Keratinocyte (primary cell): ENCODE results near the gene NEURL1. TPM values are rescaled to one million over a fixed set of nuclear protein-coding genes. Genes with fewer than 3 reads are reported as not detected.

Experiments
- DNase-seq: peaks from one replicate; pipeline ENCODE4 v3.0.0-alpha.2; 2011; ENCODE audit warnings: low read depth, missing footprints, low spot score
- FAIRE-seq: peaks from 2 replicates; lab custom pipeline; 2011; peaks lifted over from hg19 to GRCh38; lab: Jason Lieb, UNC
- H2AFZ ChIP-seq: 2 replicates; pipeline ENCODE4 v1.6.0; 2012; ENCODE audit warnings: low read length, control low read depth, inconsistent platforms; ENCODE audit not compliant: control insufficient read depth
- H3K27ac ChIP-seq: 2 replicates; pipeline ENCODE4 v1.5.1; 2011; ENCODE audit warnings: low read length; ENCODE audit not compliant: control insufficient read depth, insufficient read depth
- H3K27me3 ChIP-seq: 3 replicates; pipeline ENCODE4 v1.6.0; 2011; ENCODE audit warnings: low read length; ENCODE audit not compliant: control insufficient read depth, insufficient read depth; ENCODE audit errors: extremely low read depth
- H3K36me3 ChIP-seq, 2 experiments: 2 replicates in 1 of 2; 3 replicates in 1 of 2; pipeline ENCODE4 v1.5.1; 2011; ENCODE audit warnings: low read length in 2 of 2, mild to moderate bottlenecking in 1 of 2; ENCODE audit not compliant: control insufficient read depth in 2 of 2, insufficient read depth in 2 of 2; ENCODE audit errors: extremely low read depth in 1 of 2
- H3K4me1 ChIP-seq: 3 replicates; pipeline ENCODE4 v1.5.1; 2011; ENCODE audit warnings: low read length; ENCODE audit not compliant: control insufficient read depth, insufficient read depth; ENCODE audit errors: extremely low read depth
- H3K4me2 ChIP-seq: 3 replicates; pipeline ENCODE4 v1.6.0; 2011; ENCODE audit warnings: low read depth, low read length; ENCODE audit not compliant: control insufficient read depth, insufficient read depth; ENCODE audit errors: extremely low read depth
- H3K4me3 ChIP-seq, 3 experiments: fragments of 200-600 bp in 1 of 3; sonication (generic) in 1 of 3; 2 replicates in 2 of 3; 3 replicates in 1 of 3; pipeline ENCODE4 v1.5.1; 2011 to 2016; ENCODE audit warnings: low read length in 3 of 3, mild to moderate bottlenecking in 3 of 3, control low read depth in 2 of 3, inconsistent platforms in 1 of 3, low read depth in 1 of 3, mixed read lengths in 1 of 3, mixed run types in 1 of 3, moderate library complexity in 1 of 3; ENCODE audit not compliant: control insufficient read depth in 2 of 3, insufficient read depth in 2 of 3; ENCODE audit errors: extremely low read depth in 1 of 3
- H3K79me2 ChIP-seq: 2 replicates; pipeline ENCODE4 v1.6.0; 2012; ENCODE audit warnings: low read length; ENCODE audit not compliant: control insufficient read depth, insufficient read depth
- H3K9ac ChIP-seq: 3 replicates; pipeline ENCODE4 v1.6.0; 2011; ENCODE audit warnings: low read length; ENCODE audit not compliant: control insufficient read depth, insufficient read depth; ENCODE audit errors: extremely low read depth
- H3K9me1 ChIP-seq: 3 replicates; pipeline ENCODE4 v1.6.0; 2011; ENCODE audit warnings: low read length; ENCODE audit not compliant: control insufficient read depth, insufficient read depth; ENCODE audit errors: extremely low read depth
- H3K9me3 ChIP-seq: 2 replicates; pipeline ENCODE4 v1.5.1; 2012; ENCODE audit warnings: low read depth, low read length; ENCODE audit not compliant: control insufficient read depth
- H4K20me1 ChIP-seq: 3 replicates; pipeline ENCODE4 v1.6.0; 2011; ENCODE audit warnings: low read length; ENCODE audit not compliant: control insufficient read depth, insufficient read depth; ENCODE audit errors: extremely low read depth
- CTCF ChIP-seq, 3 experiments: IDR thresholded peaks in 1 of 3; conservative IDR thresholded peaks in 1 of 3; optimal IDR thresholded peaks in 1 of 3; 2 replicates in 2 of 3; 3 replicates in 1 of 3; pipeline versions ENCODE3 to v1.5.1; 2011; ENCODE audit warnings: low read length in 3 of 3, mild to moderate bottlenecking in 3 of 3, moderate library complexity in 2 of 3, control low read depth in 1 of 3, inconsistent platforms in 1 of 3; ENCODE audit not compliant: insufficient read depth in 2 of 3; ENCODE audit errors: extremely low read depth in 1 of 3
- EZH2 ChIP-seq: IDR thresholded peaks from one replicate; pipeline ENCODE4 v1.6.1; 2012; ENCODE audit warnings: inconsistent platforms, mild to moderate bottlenecking, low read length, moderate library complexity
- dilution Hi-C: fragments of 300-500 bp; cut with MboI; formaldehyde crosslinking; loops from one replicate; pipeline ENCODE4 v1.7.0; 2020; ENCODE audit warnings: low sequenced_read_pairs; ENCODE audit not compliant: extremely low pct_ligation_motif_present
- polyA plus RNA-seq, 5 experiments: library from polyadenylated mRNA; depleted of rRNA in 3 of 5; stranded (reverse) in 3 of 5; stranded (forward) in 1 of 5; unstranded in 1 of 5; fragments of >200 nt; gene quantifications; 1 replicate in 1 of 5; 2 replicates in 3 of 5; 3 replicates in 1 of 5; pipeline versions ENCODE4 v1.2.1 to v1.2.3, GENCODE V29; 2011 to 2012; ENCODE audit warnings: missing spikeins in 2 of 5, low read depth in 1 of 5, low replicate concordance in 1 of 5

Gene NEURL1
- polyA plus RNA-seq, 1 donor (not counting 4 experiments of a cell fraction or from before 2014, with no cell fraction given), result 0.03 TPM

- H3K79me2 ChIP-seq, result no peaks in the 10 kb centered on the region
- H3K4me2 ChIP-seq, result no peak within 1 kb of the TSS
- H4K20me1 ChIP-seq, result no peaks in the 10 kb centered on the region
- no peak within 1 kb of the TSS for H3K27ac ChIP-seq
- peaks cover 5% of the 10 kb centered on the region for H3K27me3 ChIP-seq
- H3K9me1 ChIP-seq, result no peaks in the 10 kb centered on the region
- H3K4me1 ChIP-seq, result no peaks in the 10 kb centered on the region
- FAIRE-seq (no peak), DNase-seq (no peak)
- TF ChIP-seq CTCF (optimal IDR thresholded peaks at IDR 0.05 in 1 of 3, IDR thresholded peaks at IDR 0.05 in 1 of 3, conservative IDR thresholded peaks at IDR 0.05 in 1 of 3; ENCODE audit: extremely low read depth in 1 of 3, insufficient read depth in 2 of 3, low read length in 3 of 3) (no peak), EZH2 (no peak)
- no peaks in the 10 kb centered on the region for H3K9me3 ChIP-seq
- no peak within 1 kb of the TSS for H3K4me3 ChIP-seq
- dilution Hi-C loops, result no loop called here
- H3K36me3 ChIP-seq, result no peaks in the 10 kb centered on the region
- H2AFZ ChIP-seq, result no peak within 1 kb of the TSS
- no peak within 1 kb of the TSS for H3K9ac ChIP-seq
Measured at GRCh38 chr10:103458720-103459119, 34.8 kb upstream of the NEURL1 start, which contains the start of gene CALHM1. Gene CALHM1 (minus strand): TSS chr10:103458900. CDS start chr10:103458751, 149 bp downstream.

- dilution Hi-C loops, result no loop called here
- peaks cover 5% of the 10 kb centered on the region for H3K27me3 ChIP-seq
- TF ChIP-seq CTCF (optimal IDR thresholded peaks at IDR 0.05 in 1 of 3, IDR thresholded peaks at IDR 0.05 in 1 of 3, conservative IDR thresholded peaks at IDR 0.05 in 1 of 3; ENCODE audit: extremely low read depth in 1 of 3, insufficient read depth in 2 of 3, low read length in 3 of 3) (no peak), EZH2 (no peak)
- DNase-seq (no peak), FAIRE-seq (no peak)
- H3K4me3 ChIP-seq, result no peak overlapping the region
- H3K4me1 ChIP-seq, result no peaks in the 10 kb centered on the region
- H3K4me2 ChIP-seq, result no peak overlapping the region
- H3K36me3 ChIP-seq, result no peaks in the 10 kb centered on the region
- no peak overlapping the region for H3K27ac ChIP-seq
- no peaks in the 10 kb centered on the region for H3K79me2 ChIP-seq
- no peak overlapping the region for H2AFZ ChIP-seq
- H4K20me1 ChIP-seq, result no peaks in the 10 kb centered on the region
- H3K9ac ChIP-seq, result no peak overlapping the region
- H3K9me3 ChIP-seq, result no peaks in the 10 kb centered on the region
- no peaks in the 10 kb centered on the region for H3K9me1 ChIP-seq
Measured at GRCh38 chr10:103459615-103460014, 33.9 kb upstream of the NEURL1 start.
